ENCODE results near the gene PGM2.
A peak's percentile ranks its signal among the peaks of the same experiment; 100 is the strongest.
"Not testable (repeated sequence)": the region's sequence is repeated elsewhere in the genome, so short reads cannot be mapped to it uniquely, and the experiment has no call there.

The PGM2 gene

DNA sequence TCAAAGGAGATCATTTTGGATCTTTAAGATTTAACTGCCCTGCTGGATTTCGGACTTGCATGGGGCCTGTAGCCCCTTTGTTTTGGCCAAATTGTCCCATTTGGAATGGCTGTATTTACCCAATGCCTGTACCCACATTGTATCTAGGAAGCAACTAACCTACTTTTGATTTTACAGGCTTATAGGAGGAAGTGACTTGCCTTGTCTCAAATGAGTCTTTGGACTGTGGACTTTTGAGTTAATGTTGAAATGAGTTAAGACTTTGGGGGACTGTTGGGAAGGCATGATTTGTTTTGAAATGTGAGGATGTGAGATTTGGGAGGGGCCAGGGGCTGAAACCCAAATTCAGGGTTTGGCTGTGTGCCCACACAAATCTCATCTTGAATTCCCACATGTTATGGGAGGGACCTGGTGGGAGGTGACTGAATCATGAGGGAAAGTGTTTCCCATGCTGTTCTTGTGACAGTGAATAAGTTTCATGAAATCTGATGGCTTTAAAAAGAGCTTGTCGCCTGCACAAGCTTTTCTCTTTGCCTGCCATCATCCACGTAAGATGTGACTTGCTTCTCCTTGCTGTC lies 38.5 kb upstream of the PGM2 start:
- H3K4me3 ChIP-seq (ENCODE audit: low read length); H3K27ac ChIP-seq (ENCODE audit: low read length); H4K20me1 ChIP-seq (ENCODE audit: insufficient read depth, low read length); H3K4me1 ChIP-seq (ENCODE audit: low read length); H3F3A ChIP-seq (ENCODE audit: insufficient read depth, low read length); H3K9ac ChIP-seq (ENCODE audit: low read length); H3K79me2 ChIP-seq (ENCODE audit: low read length); H3K27me3 ChIP-seq (replicated peaks; ENCODE audit: insufficient read depth, low read length); DNase-seq; H3K9me2 ChIP-seq (replicated peaks; ENCODE audit: insufficient read depth, low read length); H3K36me3 ChIP-seq (replicated peaks; ENCODE audit: insufficient read depth, low read length); H3K9me3 ChIP-seq (replicated peaks; ENCODE audit: insufficient read depth, low read length); H3K4me2 ChIP-seq (ENCODE audit: low read depth, low read length); H2AFZ ChIP-seq (ENCODE audit: low read length): not testable (repeated sequence)

DNA sequence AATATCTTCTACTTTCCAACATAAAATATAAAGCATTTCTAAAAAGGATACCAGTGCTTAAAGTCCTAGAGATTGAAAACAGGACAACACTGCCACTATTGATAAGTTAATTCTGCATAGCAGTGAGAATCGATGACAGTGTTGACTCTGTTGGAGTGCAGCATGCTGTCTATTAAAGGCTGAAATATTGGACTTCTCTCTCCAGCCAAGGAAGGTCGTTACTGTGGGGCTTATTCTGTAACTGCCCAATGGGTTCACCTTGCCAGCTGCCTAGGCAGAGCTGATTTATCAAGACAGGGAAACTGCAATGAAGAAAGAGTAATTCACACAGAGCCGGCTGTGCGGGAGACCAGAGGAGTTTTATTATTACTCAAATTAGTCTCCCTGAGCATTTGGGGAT lies 37.7 kb upstream of the PGM2 start:
- DNase-seq = no peak
- no peaks in the 10 kb centered on the region for H3K79me2 ChIP-seq (ENCODE audit: low read length)
- no peaks in the 10 kb centered on the region for H3F3A ChIP-seq (ENCODE audit: insufficient read depth, low read length)
- H3K4me1 ChIP-seq (ENCODE audit: low read length) = no peaks in the 10 kb centered on the region
- H3K4me2 ChIP-seq (ENCODE audit: low read depth, low read length) = no peak overlapping the region
- no peaks in the 10 kb centered on the region for H3K27me3 ChIP-seq (replicated peaks; ENCODE audit: insufficient read depth, low read length)
- no peaks in the 10 kb centered on the region for H3K36me3 ChIP-seq (replicated peaks; ENCODE audit: insufficient read depth, low read length)
- no peak overlapping the region for H3K9ac ChIP-seq (ENCODE audit: low read length)
- no peak for TF ChIP-seq EZH2phosphoT487 (IDR thresholded peaks at IDR 0.05; ENCODE audit: low read length)
- no peak for TF ChIP-seq EZH2 (optimal IDR thresholded peaks at IDR 0.05; ENCODE audit: low read depth, low read length)
- TF ChIP-seq, protein P1, sequence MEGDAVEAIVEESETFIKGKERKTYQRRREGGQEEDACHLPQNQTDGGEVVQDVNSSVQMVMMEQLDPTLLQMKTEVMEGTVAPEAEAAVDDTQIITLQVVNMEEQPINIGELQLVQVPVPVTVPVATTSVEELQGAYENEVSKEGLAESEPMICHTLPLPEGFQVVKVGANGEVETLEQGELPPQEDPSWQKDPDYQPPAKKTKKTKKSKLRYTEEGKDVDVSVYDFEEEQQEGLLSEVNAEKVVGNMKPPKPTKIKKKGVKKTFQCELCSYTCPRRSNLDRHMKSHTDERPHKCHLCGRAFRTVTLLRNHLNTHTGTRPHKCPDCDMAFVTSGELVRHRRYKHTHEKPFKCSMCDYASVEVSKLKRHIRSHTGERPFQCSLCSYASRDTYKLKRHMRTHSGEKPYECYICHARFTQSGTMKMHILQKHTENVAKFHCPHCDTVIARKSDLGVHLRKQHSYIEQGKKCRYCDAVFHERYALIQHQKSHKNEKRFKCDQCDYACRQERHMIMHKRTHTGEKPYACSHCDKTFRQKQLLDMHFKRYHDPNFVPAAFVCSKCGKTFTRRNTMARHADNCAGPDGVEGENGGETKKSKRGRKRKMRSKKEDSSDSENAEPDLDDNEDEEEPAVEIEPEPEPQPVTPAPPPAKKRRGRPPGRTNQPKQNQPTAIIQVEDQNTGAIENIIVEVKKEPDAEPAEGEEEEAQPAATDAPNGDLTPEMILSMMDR (IDR thresholded peaks at IDR 0.05; ENCODE audit: low read length) = no peak
- H2AFZ ChIP-seq (ENCODE audit: low read length) = no peak overlapping the region
- no peaks in the 10 kb centered on the region for H4K20me1 ChIP-seq (ENCODE audit: insufficient read depth, low read length)
- no peaks in the 10 kb centered on the region for H3K9me2 ChIP-seq (replicated peaks; ENCODE audit: insufficient read depth, low read length)
- no peaks in the 10 kb centered on the region for H3K9me3 ChIP-seq (replicated peaks; ENCODE audit: insufficient read depth, low read length)
- H3K27ac ChIP-seq (ENCODE audit: low read length) = no peak overlapping the region
- H3K4me3 ChIP-seq (ENCODE audit: low read length) = no peak overlapping the region

DNA sequence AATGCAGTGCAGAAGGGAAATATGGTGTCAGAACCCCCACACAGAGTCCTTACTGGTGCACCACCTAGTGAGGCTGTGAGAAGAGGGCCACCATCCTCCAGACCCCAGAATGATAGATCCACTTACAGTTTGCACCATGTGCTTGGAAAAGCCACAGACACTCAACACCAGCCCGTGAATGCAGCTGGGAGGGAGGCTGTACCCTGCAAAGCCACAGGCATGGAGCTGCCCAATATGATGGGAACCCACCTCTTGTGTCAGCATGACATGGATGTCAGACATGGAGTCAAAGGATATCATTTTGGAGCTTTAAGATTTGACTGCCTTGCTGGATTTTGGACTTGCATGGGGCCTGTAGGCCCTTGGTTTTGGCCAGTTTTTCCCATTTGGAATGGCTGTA lies 34.2 kb upstream of the PGM2 start:
- DNase-seq = no peak
- no peaks in the 10 kb centered on the region for H3K27me3 ChIP-seq (replicated peaks; ENCODE audit: insufficient read depth, low read length)
- H3K4me2 ChIP-seq (ENCODE audit: low read depth, low read length) = no peak overlapping the region
- no peaks in the 10 kb centered on the region for H3K79me2 ChIP-seq (ENCODE audit: low read length)
- no peak overlapping the region for H3K4me3 ChIP-seq (ENCODE audit: low read length)
- H3K9me2 ChIP-seq (replicated peaks; ENCODE audit: insufficient read depth, low read length) = no peaks in the 10 kb centered on the region
- H3F3A ChIP-seq (ENCODE audit: insufficient read depth, low read length) = no peaks in the 10 kb centered on the region
- H3K4me1 ChIP-seq (ENCODE audit: low read length) = no peaks in the 10 kb centered on the region
- no peaks in the 10 kb centered on the region for H3K36me3 ChIP-seq (replicated peaks; ENCODE audit: insufficient read depth, low read length)
- no peak overlapping the region for H3K27ac ChIP-seq (ENCODE audit: low read length)
- H4K20me1 ChIP-seq (ENCODE audit: insufficient read depth, low read length) = no peaks in the 10 kb centered on the region
- TF ChIP-seq EZH2 (optimal IDR thresholded peaks at IDR 0.05; ENCODE audit: low read depth, low read length) (no peak), EZH2phosphoT487 (IDR thresholded peaks at IDR 0.05; ENCODE audit: low read length) (no peak)
- TF ChIP-seq, protein P1 (IDR thresholded peaks at IDR 0.05; ENCODE audit: low read length) = no peak
- H3K9me3 ChIP-seq (replicated peaks; ENCODE audit: insufficient read depth, low read length) = no peaks in the 10 kb centered on the region
- no peak overlapping the region for H2AFZ ChIP-seq (ENCODE audit: low read length)
- no peak overlapping the region for H3K9ac ChIP-seq (ENCODE audit: low read length)

DNA sequence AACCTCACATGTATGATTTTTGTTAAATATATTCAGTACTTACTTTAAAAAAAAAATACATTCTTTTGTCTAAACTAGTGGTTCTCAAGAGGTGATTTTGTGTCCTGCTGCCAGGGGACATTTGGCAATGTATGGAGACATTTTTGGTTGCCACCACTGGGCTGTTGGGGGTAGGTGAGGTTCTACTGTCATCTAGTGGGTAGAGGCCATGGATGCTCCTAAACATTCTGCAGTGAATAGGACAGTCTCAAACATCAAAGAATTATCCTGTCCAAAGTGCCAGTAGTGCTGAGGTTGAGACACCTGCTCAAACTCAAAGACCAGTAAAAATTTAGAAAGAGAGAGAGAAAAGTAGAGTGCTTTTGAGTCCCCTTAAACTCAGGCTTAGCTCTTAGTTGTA lies 32.9 kb upstream of the PGM2 start:
- TF ChIP-seq, protein P1 (IDR thresholded peaks at IDR 0.05; ENCODE audit: low read length) = peak; percentile 37
- no peak for TF ChIP-seq EZH2 (optimal IDR thresholded peaks at IDR 0.05; ENCODE audit: low read depth, low read length)
- Histone ChIP-seq H3K9me3 (replicated peaks; ENCODE audit: insufficient read depth, low read length) (no peaks in the 10 kb centered on the region), H4K20me1 (ENCODE audit: insufficient read depth, low read length) (no peaks in the 10 kb centered on the region)

More for the DNA sequence above, 32.9 kb upstream of the PGM2 start:
- no peaks in the 10 kb centered on the region for H3K4me1 ChIP-seq (ENCODE audit: low read length)
- no peak overlapping the region for H3K4me3 ChIP-seq (ENCODE audit: low read length)
- peak; percentile 12 for DNase-seq
- no peak overlapping the region for H2AFZ ChIP-seq (ENCODE audit: low read length)
- no peak overlapping the region for H3K27ac ChIP-seq (ENCODE audit: low read length)
- no peaks in the 10 kb centered on the region for H3K27me3 ChIP-seq (replicated peaks; ENCODE audit: insufficient read depth, low read length)
- H3F3A ChIP-seq (ENCODE audit: insufficient read depth, low read length) = no peaks in the 10 kb centered on the region
- no peaks in the 10 kb centered on the region for H3K9me2 ChIP-seq (replicated peaks; ENCODE audit: insufficient read depth, low read length)
- no peaks in the 10 kb centered on the region for H3K79me2 ChIP-seq (ENCODE audit: low read length)
- H3K36me3 ChIP-seq (replicated peaks; ENCODE audit: insufficient read depth, low read length) = no peaks in the 10 kb centered on the region
- H3K4me2 ChIP-seq (ENCODE audit: low read depth, low read length) = no peak overlapping the region
- no peak overlapping the region for H3K9ac ChIP-seq (ENCODE audit: low read length)

All from MM.1S (cell line).